GM19324 (cell line): Measurements from ENCODE around the gene OR52I2.
A peak's percentile ranks its signal among the peaks of the same experiment; 100 is the strongest.

Experiments used
- ATAC-seq: cut with Tn5 transposase; IDR thresholded peaks from one replicate; pipeline ENCODE4 v1.9.1; 2021; ENCODE audit warnings: mild to moderate bottlenecking, moderate library complexity; ENCODE audit not compliant: unreplicated experiment, low FRiP score

The OR52I2 gene

GRCh38 chr11:4607781-4608666 lies 26.5 kb downstream of the OR52I2 start, which contains the start of gene TRIM68:
Gene TRIM68, minus strand, starts transcription at chr11:4608231. Its CDS starts 2,727 bp downstream, at chr11:4605504.
- ATAC-seq: peak; percentile 100

- ATAC-seq: no peak
These were observed 28.9 kb downstream of the OR52I2 start for GRCh38 chr11:4610258-4610935.

GRCh38 chr11:4611986-4612385 lies 30.4 kb downstream of the OR52I2 start:
- no peak for ATAC-seq

GRCh38 chr11:4615856-4616444 lies 34.4 kb downstream of the OR52I2 start:
- ATAC-seq: no peak

GRCh38 chr11:4619514-4619913 lies 38.0 kb downstream of the OR52I2 start:
- no peak for ATAC-seq

- ATAC-seq: no peak
These were observed 44.9 kb downstream of the OR52I2 start for GRCh38 chr11:4626207-4627099.

GRCh38 chr11:4636136-4636535 lies 54.6 kb downstream of the OR52I2 start:
- ATAC-seq: no peak

- peak; percentile 88 for ATAC-seq
These were observed 55.6 kb downstream of the OR52I2 start, which contains the start of gene OR51D1 for GRCh38 chr11:4636962-4637661. Gene OR51D1, plus strand, starts transcription at chr11:4637477. Its CDS starts 2,314 bp downstream, at chr11:4639791.

- no peak for ATAC-seq
These were observed 56.1 kb downstream of the OR52I2 start for GRCh38 chr11:4637662-4638047.

- ATAC-seq: no peak
These were observed 58.4 kb downstream of the OR52I2 start for GRCh38 chr11:4639931-4640330.

- ATAC-seq: no peak
These were observed 60.0 kb downstream of the OR52I2 start for GRCh38 chr11:4641501-4641900.

GRCh38 chr11:4642043-4642442 lies 60.5 kb downstream of the OR52I2 start:
- no peak for ATAC-seq
